Stimulated activated CD4-positive, alpha-beta T cell treated with anti-CD3 and anti-CD28 coated beads, Interleukin-4, amount 100 ng/mL, for 1 hour (primary cell): Measurements from ENCODE around the gene TUBG1.
"Not testable (repeated sequence)": the region's sequence is repeated elsewhere in the genome, so short reads cannot be mapped to it uniquely, and the experiment has no call there.

Source experiments
- DNase-seq: peaks from one replicate; pipeline ENCODE4 v3.0.0-alpha.2; 2020

TUBG1 gene

GRCh38 chr17:42627032-42627764 lies 17.7 kb downstream of the TUBG1 start:
- DNase-seq = not testable (repeated sequence)

GRCh38 chr17:42629411-42630009 lies 20.0 kb downstream of the TUBG1 start:
- DNase-seq = no peak

GRCh38 chr17:42632949-42633444 lies 23.5 kb downstream of the TUBG1 start:
- no peak for DNase-seq

- no peak for DNase-seq
Observed at GRCh38 chr17:42639525-42640113, 30.1 kb downstream of the TUBG1 start.

GRCh38 chr17:42640121-42640520 lies 30.6 kb downstream of the TUBG1 start:
- DNase-seq = no peak

- no peak for DNase-seq
Observed at GRCh38 chr17:42642336-42642735, 32.9 kb downstream of the TUBG1 start.

GRCh38 chr17:42647778-42648177 lies 38.3 kb downstream of the TUBG1 start:
- no peak for DNase-seq

- no peak for DNase-seq
Observed at GRCh38 chr17:42651392-42651791, 41.9 kb downstream of the TUBG1 start.

GRCh38 chr17:42653179-42654124 lies 44.0 kb downstream of the TUBG1 start:
- DNase-seq = no peak

- DNase-seq = no peak
Observed at GRCh38 chr17:42655528-42655927, 46.0 kb downstream of the TUBG1 start.

- no peak for DNase-seq
Observed at GRCh38 chr17:42657824-42658588, 48.5 kb downstream of the TUBG1 start.

GRCh38 chr17:42659079-42659931 lies 49.8 kb downstream of the TUBG1 start, which contains the start of gene TUBG2:
Gene TUBG2, plus strand, starts transcription at chr17:42659284. Its CDS starts 220 bp downstream, at chr17:42659504.
- DNase-seq = peak; percentile 82

- not testable (repeated sequence) for DNase-seq
Observed at GRCh38 chr17:42659932-42660274, 50.4 kb downstream of the TUBG1 start.

GRCh38 chr17:42660692-42661345 lies 51.3 kb downstream of the TUBG1 start:
- no peak for DNase-seq
